Neutrophil (primary cell): Measurements from ENCODE around the gene EYA2.

ENCODE experiments used
- H3K27ac ChIP-seq: fragments of 200-600 bp; sonication (generic); 2 replicates; pipeline ENCODE4 v1.5.1; 2016; ENCODE audit warnings: mild to moderate bottlenecking, moderate library complexity
- H3K27me3 ChIP-seq: fragments of 200-600 bp; sonication (generic); 2 replicates; pipeline ENCODE4 v1.6.0; 2016; ENCODE audit warnings: mild to moderate bottlenecking
- H3K36me3 ChIP-seq: fragments of 200-600 bp; sonication (generic); 2 replicates; pipeline ENCODE4 v1.5.1; 2017
- H3K4me1 ChIP-seq, 2 experiments: fragments of 200-600 bp in 1 of 2; sonication (generic) in 1 of 2; 1 replicate in 1 of 2; 2 replicates in 1 of 2; pipeline versions ENCODE4 v1.5.1 to v1.6.1; 2013 to 2016; ENCODE audit warnings: low read depth in 1 of 2, low read length in 1 of 2, mild to moderate bottlenecking in 1 of 2, moderate library complexity in 1 of 2; ENCODE audit not compliant: control insufficient read depth in 1 of 2, insufficient read depth in 1 of 2
- H3K4me3 ChIP-seq, 2 experiments: fragments of 200-600 bp in 1 of 2; sonication (generic) in 1 of 2; 1 replicate in 1 of 2; 2 replicates in 1 of 2; pipeline ENCODE4 v1.5.1; 2013 to 2016; ENCODE audit warnings: low read depth in 1 of 2, low read length in 1 of 2, mild to moderate bottlenecking in 1 of 2, moderate library complexity in 1 of 2
- H3K9me3 ChIP-seq: fragments of 200-600 bp; sonication (generic); 2 replicates; pipeline ENCODE4 v1.5.1; 2016
- CTCF ChIP-seq: fragments of 200-600 bp; sonication (generic); IDR thresholded peaks from 2 replicates; pipeline ENCODE4 v1.5.1; 2016; ENCODE audit warnings: antibody characterized with exemption

The EYA2 gene

DNA sequence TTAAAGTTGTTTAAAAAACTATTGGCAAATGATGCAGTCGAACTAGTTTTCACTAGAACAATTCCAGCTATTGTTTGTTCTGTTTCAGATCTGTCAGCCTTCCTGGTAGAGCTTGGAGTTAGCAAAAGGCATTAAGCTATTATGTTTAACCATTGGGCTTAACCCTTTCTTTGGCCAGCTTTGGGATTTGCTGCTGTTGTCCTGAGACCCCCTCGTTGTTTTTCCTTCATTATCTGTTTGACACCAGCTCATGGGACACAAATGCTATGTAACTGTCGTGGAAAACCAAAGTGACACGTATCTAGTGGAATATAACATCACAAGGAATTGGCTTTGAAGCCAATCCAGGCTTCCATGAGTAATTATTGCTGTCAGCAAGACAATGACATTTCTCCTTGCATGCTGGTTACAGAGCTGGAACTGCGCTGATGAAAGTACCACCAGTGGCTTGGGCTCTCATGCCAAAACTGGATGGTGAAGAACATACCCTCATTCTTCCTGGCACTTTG is 96.0 kb downstream of the EYA2 start:
- Histone ChIP-seq H3K27me3 (peaks cover 34% of the 10 kb centered on the region), H3K9me3 (no peaks in the 10 kb centered on the region), H3K27ac (no peak overlapping the region), H3K4me3 (no peak overlapping the region), H3K4me1 (no peaks in the 10 kb centered on the region), H3K36me3 (no peaks in the 10 kb centered on the region)
- no peak for TF ChIP-seq CTCF

DNA sequence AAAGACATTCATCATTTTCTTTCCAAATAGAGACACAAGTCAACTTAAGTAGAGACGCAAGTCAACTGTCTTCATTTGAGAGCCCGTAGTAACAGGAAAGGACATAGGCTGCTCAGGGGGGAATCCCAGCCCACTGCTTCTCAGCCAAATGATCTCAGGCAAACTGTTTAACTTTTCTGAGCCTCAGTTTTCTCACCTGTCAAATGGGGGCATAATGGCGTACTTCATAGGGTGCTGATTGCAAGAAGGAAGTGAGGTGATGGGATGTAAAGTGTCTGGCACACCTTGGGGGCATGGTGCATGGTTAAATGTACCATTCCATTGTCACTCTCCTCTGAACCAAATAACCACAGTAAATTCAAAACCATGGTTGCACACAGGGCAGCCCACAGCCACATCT is 96.5 kb downstream of the EYA2 start:
- Histone ChIP-seq H3K36me3 (no peaks in the 10 kb centered on the region), H3K4me3 (no peak overlapping the region), H3K27ac (no peak overlapping the region), H3K9me3 (no peaks in the 10 kb centered on the region), H3K27me3 (peaks cover 39% of the 10 kb centered on the region), H3K4me1 (no peaks in the 10 kb centered on the region)
- TF ChIP-seq CTCF: no peak

GRCh38 chr20:46991880-46992639 is 97.4 kb downstream of the EYA2 start:
- Histone ChIP-seq H3K27ac (no peak overlapping the region), H3K4me3 (no peak overlapping the region), H3K36me3 (no peaks in the 10 kb centered on the region), H3K27me3 (peaks cover 41% of the 10 kb centered on the region), H3K9me3 (no peaks in the 10 kb centered on the region), H3K4me1 (no peaks in the 10 kb centered on the region)
- TF ChIP-seq CTCF: no peak

DNA sequence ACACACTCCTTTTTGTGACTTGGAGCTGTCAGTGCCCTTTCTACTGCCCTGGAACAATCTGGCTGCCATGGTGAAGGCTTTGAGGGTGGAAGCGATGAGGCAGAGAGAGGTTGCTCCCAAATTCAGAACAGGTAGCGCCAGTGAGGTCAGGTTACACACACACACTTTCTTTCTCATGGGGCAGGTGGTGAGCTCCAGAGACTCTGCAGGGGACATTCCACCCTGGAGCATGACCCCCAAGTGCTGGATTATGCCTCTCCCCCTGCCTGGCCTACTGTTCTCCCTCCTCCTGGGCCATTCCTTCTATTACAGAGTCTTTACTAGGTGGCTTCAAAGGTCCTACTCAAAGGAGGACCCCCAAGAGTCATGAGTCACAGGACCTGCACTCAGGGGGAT is 98.0 kb downstream of the EYA2 start:
- H3K36me3 ChIP-seq: no peaks in the 10 kb centered on the region
- H3K4me1 ChIP-seq: no peaks in the 10 kb centered on the region
- TF ChIP-seq CTCF: no peak
- H3K9me3 ChIP-seq: no peaks in the 10 kb centered on the region
- H3K27me3 ChIP-seq: peaks cover 36% of the 10 kb centered on the region
- no peak overlapping the region for H3K4me3 ChIP-seq
- H3K27ac ChIP-seq: no peak overlapping the region

- Histone ChIP-seq H3K4me1 (no peaks in the 10 kb centered on the region), H3K4me3 (no peak overlapping the region), H3K36me3 (no peaks in the 10 kb centered on the region), H3K27ac (no peak overlapping the region), H3K9me3 (no peaks in the 10 kb centered on the region), H3K27me3 (peaks cover 36% of the 10 kb centered on the region)
- TF ChIP-seq CTCF: no peak
Measured at GRCh38 chr20:46993465-46994095, 98.9 kb downstream of the EYA2 start.
